K562 (cell line): ENCODE measurements around the gene TRAF3IP3. TPM values are rescaled to one million over a fixed set of nuclear protein-coding genes. Genes with fewer than 3 reads are reported as not detected.

Experiments used
- BCOR ChIP-seq: fragments of 450-650 bp; IDR thresholded peaks from 2 replicates; pipeline ENCODE4 v1.6.1; 2016
- CREM ChIP-seq: IDR thresholded peaks from 2 replicates; pipeline ENCODE4 v1.6.1; 2014; ENCODE audit warnings: antibody characterized with exemption, low read depth
- CXXC5 ChIP-seq: fragments of 250-450 bp; sonication (Bioruptor Pico); IDR thresholded peaks from 2 replicates; pipeline ENCODE4 v1.8.0; 2022; ENCODE audit warnings: inconsistent platforms, mild to moderate bottlenecking, moderate library complexity
- E2F4 ChIP-seq: sonication (generic); formaldehyde crosslinking; IDR thresholded peaks from 2 replicates; pipeline ENCODE4 v1.8.0; 2022; ENCODE audit warnings: mild to moderate bottlenecking, low read depth, missing genetic modification reagents
- ESRRB ChIP-seq: fragments of 250-450 bp; sonication (Bioruptor Pico); IDR thresholded peaks from 2 replicates; pipeline ENCODE4 v1.5.0; 2020; ENCODE audit warnings: mild to moderate bottlenecking, moderate library complexity, borderline replicate concordance
- FOXJ2 ChIP-seq: fragments of 200-800 bp; sonication (Bioruptor generic); IDR thresholded peaks from 2 replicates; pipeline ENCODE4 v1.6.1; 2016; ENCODE audit warnings: missing genetic modification characterization, missing compliant biosample characterization
- HMBOX1 ChIP-seq: sonication (generic); IDR thresholded peaks from 2 replicates; pipeline ENCODE4 v1.6.1; 2016
- HMG20A ChIP-seq: fragments of 450-650 bp; formaldehyde crosslinking; conservative IDR thresholded peaks from 2 replicates; pipeline ENCODE4 v1.4.0; 2020; ENCODE audit warnings: mild to moderate bottlenecking, mixed read lengths
- HNRNPUL1 ChIP-seq: fragments of 200-400 bp; formaldehyde crosslinking; IDR thresholded peaks from 2 replicates; pipeline ENCODE4 v1.6.1; 2017; ENCODE audit warnings: low read length
- HOXB6 ChIP-seq: fragments of 250-450 bp; sonication (Bioruptor Pico); IDR thresholded peaks from 2 replicates; pipeline ENCODE4 v1.5.1; 2022; ENCODE audit warnings: mild to moderate bottlenecking, borderline replicate concordance
- LARP7 ChIP-seq: fragments of 450-650 bp; IDR thresholded peaks from 2 replicates; pipeline ENCODE4 v1.6.1; 2016
- MYC ChIP-seq, 2 experiments: fragments of 250-450 bp in 1 of 2; sonication (Bioruptor Pico) in 1 of 2; IDR thresholded peaks; 2 replicates each; pipeline versions ENCODE4 v1.5.1 to v1.6.1; 2012 to 2021; ENCODE audit warnings: low read depth in 2 of 2, borderline replicate concordance in 1 of 2, improper control_type of control experiment in 1 of 2, low read length in 1 of 2, mild to moderate bottlenecking in 1 of 2, moderate library complexity in 1 of 2
- NCOA6 ChIP-seq: fragments of 450-650 bp; IDR thresholded peaks from 2 replicates; pipeline ENCODE4 v1.6.1; 2017; ENCODE audit warnings: mild to moderate bottlenecking
- NUFIP1 ChIP-seq: fragments of 450-650 bp; IDR thresholded peaks from 2 replicates; pipeline ENCODE4 v1.6.1; 2018; ENCODE audit not compliant: partially characterized antibody
- PHB2 ChIP-seq: fragments of 450-650 bp; IDR thresholded peaks from 2 replicates; pipeline ENCODE4 v1.6.1; 2017; ENCODE audit warnings: low read depth
- PTTG1 ChIP-seq: fragments of 450-650 bp; IDR thresholded peaks from 2 replicates; pipeline ENCODE4 v1.6.1; 2016; ENCODE audit warnings: low read depth, mild to moderate bottlenecking, missing genetic modification characterization, missing compliant biosample characterization
- SRSF7 ChIP-seq: fragments of 200-400 bp; formaldehyde crosslinking; optimal IDR thresholded peaks from 2 replicates; pipeline ENCODE3; 2017; ENCODE audit warnings: mild to moderate bottlenecking, low read depth, low read length
- TGIF2 ChIP-seq: sonication (generic); formaldehyde crosslinking; IDR thresholded peaks from 2 replicates; pipeline ENCODE4 v1.8.1; 2022; ENCODE audit warnings: mild to moderate bottlenecking, missing genetic modification reagents, moderate library complexity
- USF1 ChIP-seq: sonication (generic); formaldehyde crosslinking; IDR thresholded peaks from 2 replicates; pipeline ENCODE4 v1.9.0; 2022; ENCODE audit warnings: mild to moderate bottlenecking, missing genetic modification reagents
- ZBTB43 ChIP-seq: sonication (generic); formaldehyde crosslinking; IDR thresholded peaks from 2 replicates; pipeline ENCODE4 v1.8.0; 2023; ENCODE audit warnings: mild to moderate bottlenecking, missing genetic modification reagents
- ZFP91 ChIP-seq: sonication (generic); formaldehyde crosslinking; IDR thresholded peaks from 2 replicates; pipeline ENCODE4 v1.8.0; 2022; ENCODE audit warnings: mild to moderate bottlenecking, missing genetic modification reagents
- ZNF175 ChIP-seq: fragments of 200-800 bp; sonication (Bioruptor generic); IDR thresholded peaks from 2 replicates; pipeline ENCODE4 v1.6.1; 2016; ENCODE audit warnings: low read depth, mild to moderate bottlenecking, missing genetic modification characterization, missing compliant biosample characterization
- ZNF184 ChIP-seq: sonication (generic); formaldehyde crosslinking; IDR thresholded peaks from 2 replicates; pipeline ENCODE4 v1.5.0; 2020; ENCODE audit warnings: missing genetic modification reagents
- polyA plus RNA-seq, 8 experiments: library from polyadenylated mRNA; depleted of rRNA in 4 of 8; stranded (reverse) in 5 of 8; unstranded in 3 of 8; fragments of >200 nt; fragmentation: Nextera tagmentation in 2 of 8; fragmentation: Illumina TruSeq in 1 of 8; extraction: Ambion mirVana in 2 of 8; extraction: Trizol in 1 of 8; gene quantifications; 2 replicates each; pipeline versions ENCODE4 v1.2.1 to v1.2.3, GENCODE V29; 2011 to 2014; ENCODE audit warnings: inconsistent platforms in 1 of 8, missing spikeins in 1 of 8
- total RNA-seq, 7 experiments: library from RNA; depleted of rRNA in 6 of 7; stranded (reverse); fragments of >200 nt in 6 of 7; fragmentation: Illumina TruSeq in 2 of 7; extraction: Trizol in 2 of 7; gene quantifications; 2 replicates each; pipeline versions ENCODE4 v1.2.1 to v1.2.3, GENCODE V29; 2011 to 2021; ENCODE audit warnings: low replicate concordance in 1 of 7

TRAF3IP3 gene
- total and polyA plus RNA-seq, 9 of the 15 experiments (the other 6 are each of a cell fraction or from before 2014, with no cell fraction given), result 0.06 to 1.1 (median 0.31) TPM

- TF ChIP-seq E2F4 (CRISPR knock-in tag) (no peak), ZNF184 (CRISPR knock-in tag) (no peak), PHB2 (no peak), CREM (peak; percentile 99), ESRRB (no peak), TGIF2 (CRISPR knock-in tag) (no peak), BCOR (no peak), ZBTB43 (CRISPR knock-in tag) (peak; percentile 74; the same call in 1 of the 2 replicates), ZFP91 (no peak), FOXJ2 (0 out of 2 replicates have a peak, but pooled peaks have one; percentile 69), HOXB6 (no peak), HNRNPUL1 (no peak), NCOA6 (no peak), CXXC5 (peak; percentile 92), SRSF7 (no peak), LARP7 (no peak), USF1 (CRISPR knock-in tag) (no peak), ZNF175 (CRISPR knock-in tag) (no peak; the same call in 1 of the 2 replicates), MYC (IDR thresholded peaks at IDR 0.05; ENCODE audit: low read depth, low read length) (peak; percentile 89), MYC (CRISPR knock-in tag; IDR thresholded peaks at IDR 0.05; ENCODE audit: borderline replicate concordance, low read depth) (no peak), HMBOX1 (0 out of 2 replicates have a peak, but pooled peaks have one; percentile 38), NUFIP1 (no peak), PTTG1 (tag) (no peak), HMG20A (CRISPR knock-in tag) (no peak)
Measured at GRCh38 chr1:209784265-209785169, 28.7 kb downstream of the TRAF3IP3 start, which contains the start of gene C1orf74 (continued).
